Neural cell (in vitro differentiated cells): ENCODE data around the gene KLHL30. TPM values are rescaled to one million over a fixed set of nuclear protein-coding genes. Genes with fewer than 3 reads are reported as not detected.

Experiments used
- H2AFZ ChIP-seq: fragments of 200-600, 300-800 bp; sonication (generic), shearing (Covaris generic); 2 replicates; pipeline ENCODE4 v1.6.0; 2014; ENCODE audit warnings: low read depth, mild to moderate bottlenecking, antibody characterized with exemption, low read length, moderate library complexity
- H3F3A ChIP-seq: fragments of 200-600 bp; shearing (Covaris generic); 2 replicates; pipeline ENCODE4 v1.6.1; 2016; ENCODE audit warnings: mild to moderate bottlenecking, moderate library complexity, mixed read lengths, antibody characterized with exemption, low read length; ENCODE audit not compliant: insufficient read depth, poor library complexity, severe bottlenecking
- H3K27ac ChIP-seq: fragments of 200-600, 300-800 bp; sonication (generic), shearing (Covaris generic); 2 replicates; pipeline ENCODE4 v1.5.1; 2014; ENCODE audit warnings: mild to moderate bottlenecking, low read length, moderate library complexity
- H3K27me3 ChIP-seq: fragments of 300-800, 200-600 bp; sonication (generic), shearing (Covaris generic); 2 replicates; pipeline ENCODE4 v1.6.0; 2014; ENCODE audit warnings: mild to moderate bottlenecking, low read depth, low read length, moderate library complexity; ENCODE audit not compliant: insufficient read depth
- H3K36me3 ChIP-seq: fragments of 300-800, 200-600 bp; sonication (generic), shearing (Covaris generic); 2 replicates; pipeline ENCODE4 v1.5.1; 2014; ENCODE audit warnings: mild to moderate bottlenecking, antibody characterized with exemption, low read length, moderate library complexity; ENCODE audit not compliant: insufficient read depth
- H3K4me2 ChIP-seq: fragments of 300-800, 200-600 bp; sonication (generic), shearing (Covaris generic); 2 replicates; pipeline ENCODE4 v1.6.0; 2014; ENCODE audit warnings: mild to moderate bottlenecking, low read length
- H3K4me3 ChIP-seq: fragments of 300-800, 200-600 bp; sonication (generic), shearing (Covaris generic); 2 replicates; pipeline ENCODE4 v1.5.1; 2014; ENCODE audit warnings: mild to moderate bottlenecking, low read length, moderate library complexity
- H3K79me2 ChIP-seq: fragments of 200-600 bp; shearing (Covaris generic); replicated peaks from 2 replicates; pipeline ENCODE4 v1.6.0; 2014; ENCODE audit warnings: mild to moderate bottlenecking, low read length, moderate library complexity; ENCODE audit not compliant: insufficient read depth
- H3K9ac ChIP-seq: fragments of 300-800, 200-600 bp; sonication (generic), shearing (Covaris generic); 2 replicates; pipeline ENCODE4 v1.6.1; 2016; ENCODE audit warnings: mild to moderate bottlenecking, low read length, mixed read lengths
- H3K9me2 ChIP-seq: fragments of 200-600 bp; shearing (Covaris generic); 2 replicates; pipeline ENCODE4 v1.6.1; 2016; ENCODE audit warnings: mild to moderate bottlenecking, low read length, mixed read lengths; ENCODE audit not compliant: insufficient read depth
- H3K9me3 ChIP-seq: fragments of 200-600, 300-800 bp; sonication (generic), shearing (Covaris generic); 2 replicates; pipeline ENCODE4 v1.6.1; 2016; ENCODE audit warnings: mild to moderate bottlenecking, mixed run types, low read length, moderate library complexity, mixed read lengths
- H4K20me1 ChIP-seq: fragments of 200-600 bp; shearing (Covaris generic); 2 replicates; pipeline ENCODE4 v1.6.1; 2016; ENCODE audit warnings: mild to moderate bottlenecking, mixed run types; ENCODE audit not compliant: insufficient read depth
- EP300 ChIP-seq: fragments of 450-650 bp; conservative IDR thresholded peaks from 2 replicates; pipeline ENCODE4 v1.6.1; 2014; ENCODE audit warnings: antibody characterized with exemption, mild to moderate bottlenecking, moderate library complexity; ENCODE audit not compliant: poor library complexity, severe bottlenecking
- EZH2 ChIP-seq: fragments of 200-600, 300-800 bp; shearing (Covaris generic), sonication (generic); IDR thresholded peaks from 2 replicates; pipeline ENCODE4 v1.6.1; 2014; ENCODE audit warnings: antibody characterized with exemption, low read length, borderline replicate concordance, mild to moderate bottlenecking; ENCODE audit not compliant: insufficient read depth, poor library complexity, severe bottlenecking
- MXI1 ChIP-seq: fragments of 450-650 bp; conservative IDR thresholded peaks from 2 replicates; pipeline ENCODE4 v1.6.1; 2014; ENCODE audit warnings: antibody characterized with exemption, mild to moderate bottlenecking; ENCODE audit not compliant: poor library complexity, severe bottlenecking
- POLR2AphosphoS5 ChIP-seq: IDR thresholded peaks from 2 replicates; pipeline ENCODE4 v1.6.1; 2012
- RAD21 ChIP-seq: fragments of 450-650 bp; conservative IDR thresholded peaks from 2 replicates; pipeline ENCODE4 v1.6.1; 2014; ENCODE audit warnings: antibody characterized with exemption, mild to moderate bottlenecking, moderate library complexity
- SMC3 ChIP-seq: fragments of 450-650 bp; conservative IDR thresholded peaks from 2 replicates; pipeline ENCODE4 v1.6.1; 2014; ENCODE audit warnings: antibody characterized with exemption, mild to moderate bottlenecking, moderate library complexity; ENCODE audit not compliant: poor library complexity
- TAF1 ChIP-seq: IDR thresholded peaks from 2 replicates; pipeline ENCODE4 v1.6.1; 2012; ENCODE audit warnings: low read depth
- polyA plus RNA-seq: library from polyadenylated mRNA; depleted of rRNA; stranded (reverse); fragments of >200 nt; gene quantifications from 2 replicates; pipeline ENCODE4 v1.2.3, GENCODE V29; 2014
- TF ChIP-seq, protein P1 (sequence below): IDR thresholded peaks from 2 replicates; pipeline ENCODE4 v1.6.1; 2012; ENCODE audit warnings: borderline replicate concordance
- TF ChIP-seq, protein P2 (sequence below): fragments of 450-650 bp; IDR thresholded peaks from 2 replicates; pipeline ENCODE4 v1.5.1; 2014; ENCODE audit warnings: antibody characterized with exemption, mild to moderate bottlenecking, moderate library complexity; ENCODE audit not compliant: poor library complexity, severe bottlenecking

KLHL30 gene
- polyA plus RNA-seq, 1 donor from 2014 or later: not detected

DNA sequence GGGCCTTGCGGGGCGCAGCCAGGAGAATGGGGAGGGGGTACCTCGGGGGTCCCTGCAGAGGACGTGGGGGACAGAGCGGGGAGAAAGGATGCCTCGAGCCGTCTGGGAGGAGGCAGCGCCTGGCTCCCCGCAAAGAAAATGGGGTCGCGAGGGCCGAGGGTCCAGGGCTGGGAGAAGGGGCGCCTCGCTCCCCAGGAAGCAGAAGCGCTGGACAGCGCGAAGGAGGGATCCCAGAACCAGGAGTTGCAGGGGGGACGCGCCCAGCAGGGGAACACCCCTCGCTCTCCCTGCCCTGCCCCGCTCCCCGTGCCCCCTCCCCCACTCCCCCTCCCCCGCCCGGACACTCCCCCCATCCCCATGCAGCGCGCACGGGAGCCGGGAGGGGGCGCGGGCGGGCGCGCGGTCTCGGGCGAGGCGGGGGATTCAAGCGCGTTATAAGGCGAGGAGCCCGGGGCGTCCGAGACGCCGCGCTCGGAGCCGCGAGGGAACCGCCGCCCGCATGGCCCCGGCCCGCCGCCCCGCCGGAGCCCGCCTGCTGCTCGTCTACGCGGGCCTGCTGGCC, 20.1 kb downstream of the KLHL30 start, which contains the start of gene ERFE:
Gene ERFE (plus strand): TSS at position 462 of the 562 bp plus-strand sequence. CDS start 38 bp downstream, at position 500.
- Histone ChIP-seq H3K9me2 (no peaks in the 10 kb centered on the region), H3K27ac (no peak within 1 kb of the TSS)

DNA sequence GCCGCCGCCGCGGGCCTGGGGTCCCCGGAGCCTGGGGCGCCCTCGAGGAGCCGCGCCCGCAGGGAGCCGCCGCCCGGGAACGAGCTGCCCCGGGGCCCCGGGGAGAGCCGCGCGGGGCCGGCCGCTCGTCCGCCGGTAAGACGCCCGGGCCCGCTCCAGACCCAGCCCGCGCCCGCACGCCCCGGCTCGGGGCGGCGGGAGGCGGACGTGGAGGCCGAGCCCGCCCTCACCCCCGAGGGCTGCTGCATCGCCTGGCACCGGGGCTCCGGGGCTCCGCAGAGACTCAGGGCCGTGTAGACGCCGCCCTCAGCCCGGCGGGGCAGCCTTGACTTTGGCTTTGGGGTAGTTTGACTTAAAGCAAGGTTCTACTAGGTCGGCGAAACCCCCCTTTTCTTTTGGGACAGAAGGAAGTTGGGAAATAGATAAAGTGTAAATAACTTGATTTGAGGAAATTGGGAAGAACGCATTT, 20.6 kb downstream of the KLHL30 start:
- H4K20me1 ChIP-seq: no peaks in the 10 kb centered on the region
- no peaks in the 10 kb centered on the region for H3K9me2 ChIP-seq
- H3K36me3 ChIP-seq: no peaks in the 10 kb centered on the region
- H3F3A ChIP-seq: no peaks in the 10 kb centered on the region
- no peak overlapping the region for H3K4me2 ChIP-seq
- TF ChIP-seq, protein P1, sequence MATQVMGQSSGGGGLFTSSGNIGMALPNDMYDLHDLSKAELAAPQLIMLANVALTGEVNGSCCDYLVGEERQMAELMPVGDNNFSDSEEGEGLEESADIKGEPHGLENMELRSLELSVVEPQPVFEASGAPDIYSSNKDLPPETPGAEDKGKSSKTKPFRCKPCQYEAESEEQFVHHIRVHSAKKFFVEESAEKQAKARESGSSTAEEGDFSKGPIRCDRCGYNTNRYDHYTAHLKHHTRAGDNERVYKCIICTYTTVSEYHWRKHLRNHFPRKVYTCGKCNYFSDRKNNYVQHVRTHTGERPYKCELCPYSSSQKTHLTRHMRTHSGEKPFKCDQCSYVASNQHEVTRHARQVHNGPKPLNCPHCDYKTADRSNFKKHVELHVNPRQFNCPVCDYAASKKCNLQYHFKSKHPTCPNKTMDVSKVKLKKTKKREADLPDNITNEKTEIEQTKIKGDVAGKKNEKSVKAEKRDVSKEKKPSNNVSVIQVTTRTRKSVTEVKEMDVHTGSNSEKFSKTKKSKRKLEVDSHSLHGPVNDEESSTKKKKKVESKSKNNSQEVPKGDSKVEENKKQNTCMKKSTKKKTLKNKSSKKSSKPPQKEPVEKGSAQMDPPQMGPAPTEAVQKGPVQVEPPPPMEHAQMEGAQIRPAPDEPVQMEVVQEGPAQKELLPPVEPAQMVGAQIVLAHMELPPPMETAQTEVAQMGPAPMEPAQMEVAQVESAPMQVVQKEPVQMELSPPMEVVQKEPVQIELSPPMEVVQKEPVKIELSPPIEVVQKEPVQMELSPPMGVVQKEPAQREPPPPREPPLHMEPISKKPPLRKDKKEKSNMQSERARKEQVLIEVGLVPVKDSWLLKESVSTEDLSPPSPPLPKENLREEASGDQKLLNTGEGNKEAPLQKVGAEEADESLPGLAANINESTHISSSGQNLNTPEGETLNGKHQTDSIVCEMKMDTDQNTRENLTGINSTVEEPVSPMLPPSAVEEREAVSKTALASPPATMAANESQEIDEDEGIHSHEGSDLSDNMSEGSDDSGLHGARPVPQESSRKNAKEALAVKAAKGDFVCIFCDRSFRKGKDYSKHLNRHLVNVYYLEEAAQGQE: no peak
- no peak for TF ChIP-seq EP300
- TF ChIP-seq EZH2: no peak
- TF ChIP-seq MXI1: no peak
- no peak for TF ChIP-seq RAD21
- no peak for TF ChIP-seq SMC3
- no peak for TF ChIP-seq POLR2AphosphoS5
- TF ChIP-seq, protein P2, sequence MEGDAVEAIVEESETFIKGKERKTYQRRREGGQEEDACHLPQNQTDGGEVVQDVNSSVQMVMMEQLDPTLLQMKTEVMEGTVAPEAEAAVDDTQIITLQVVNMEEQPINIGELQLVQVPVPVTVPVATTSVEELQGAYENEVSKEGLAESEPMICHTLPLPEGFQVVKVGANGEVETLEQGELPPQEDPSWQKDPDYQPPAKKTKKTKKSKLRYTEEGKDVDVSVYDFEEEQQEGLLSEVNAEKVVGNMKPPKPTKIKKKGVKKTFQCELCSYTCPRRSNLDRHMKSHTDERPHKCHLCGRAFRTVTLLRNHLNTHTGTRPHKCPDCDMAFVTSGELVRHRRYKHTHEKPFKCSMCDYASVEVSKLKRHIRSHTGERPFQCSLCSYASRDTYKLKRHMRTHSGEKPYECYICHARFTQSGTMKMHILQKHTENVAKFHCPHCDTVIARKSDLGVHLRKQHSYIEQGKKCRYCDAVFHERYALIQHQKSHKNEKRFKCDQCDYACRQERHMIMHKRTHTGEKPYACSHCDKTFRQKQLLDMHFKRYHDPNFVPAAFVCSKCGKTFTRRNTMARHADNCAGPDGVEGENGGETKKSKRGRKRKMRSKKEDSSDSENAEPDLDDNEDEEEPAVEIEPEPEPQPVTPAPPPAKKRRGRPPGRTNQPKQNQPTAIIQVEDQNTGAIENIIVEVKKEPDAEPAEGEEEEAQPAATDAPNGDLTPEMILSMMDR: no peak
- TF ChIP-seq TAF1: no peak
- peaks cover 40% of the 10 kb centered on the region for H3K27me3 ChIP-seq
- no peak overlapping the region for H2AFZ ChIP-seq
- no peak overlapping the region for H3K9ac ChIP-seq
- no peak overlapping the region for H3K4me3 ChIP-seq
- H3K9me3 ChIP-seq: no peaks in the 10 kb centered on the region
- H3K27ac ChIP-seq: no peak overlapping the region
- H3K79me2 ChIP-seq: no peaks in the 10 kb centered on the region

More for the DNA sequence above, 20.1 kb downstream of the KLHL30 start, which contains the start of gene ERFE:
- Histone ChIP-seq H3K4me2 (no peak within 1 kb of the TSS), H3K36me3 (no peaks in the 10 kb centered on the region), H4K20me1 (no peaks in the 10 kb centered on the region), H3K79me2 (no peaks in the 10 kb centered on the region), H3K9ac (no peak within 1 kb of the TSS), H2AFZ (no peak within 1 kb of the TSS), H3K4me3 (no peak within 1 kb of the TSS), H3F3A (no peaks in the 10 kb centered on the region), H3K9me3 (no peaks in the 10 kb centered on the region), H3K27me3 (peaks cover 37% of the 10 kb centered on the region)
- TF ChIP-seq POLR2AphosphoS5 (no peak), RAD21 (no peak), EP300 (no peak), MXI1 (no peak), SMC3 (no peak), TAF1 (no peak), EZH2 (no peak)
- TF ChIP-seq, protein P2: no peak
- TF ChIP-seq, protein P1: no peak
